C4-2B (cell line): Measurements from ENCODE around the gene GABRP.

Experiments
- H3K27ac ChIP-seq: fragments of 450-650 bp; 2 replicates; pipeline ENCODE4 v1.5.1; 2017
- CTCF ChIP-seq: fragments of 450-650 bp; conservative IDR thresholded peaks from 2 replicates; pipeline ENCODE4 v1.5.1; 2017; ENCODE audit warnings: mild to moderate bottlenecking
- ZFX ChIP-seq: fragments of 450-650 bp; IDR thresholded peaks from 2 replicates; pipeline ENCODE4 v1.6.1; 2017

Gene GABRP

GRCh38 chr5:170846416-170846815, 62.9 kb downstream of the GABRP start:
- TF ChIP-seq ZFX (no peak), CTCF (no peak)
- no peak overlapping the region for H3K27ac ChIP-seq

- no peak overlapping the region for H3K27ac ChIP-seq
- TF ChIP-seq ZFX, result no peak
These were observed 63.3 kb downstream of the GABRP start for GRCh38 chr5:170846846-170847245.

- TF ChIP-seq CTCF, result no peak
- TF ChIP-seq ZFX, result no peak
- H3K27ac ChIP-seq, result no peak overlapping the region
These were observed 64.5 kb downstream of the GABRP start for GRCh38 chr5:170848033-170848432.

GRCh38 chr5:170849374-170849773, 65.8 kb downstream of the GABRP start:
- no peak overlapping the region for H3K27ac ChIP-seq
- TF ChIP-seq CTCF (peak; percentile 35), ZFX (no peak)

GRCh38 chr5:170854566-170854965, 71.0 kb downstream of the GABRP start:
- no peak overlapping the region for H3K27ac ChIP-seq
- TF ChIP-seq ZFX (no peak), CTCF (no peak)

- TF ChIP-seq CTCF (no peak), ZFX (no peak)
- no peak overlapping the region for H3K27ac ChIP-seq
These were observed 73.5 kb downstream of the GABRP start for GRCh38 chr5:170857066-170857465.

GRCh38 chr5:170860415-170860814, 76.9 kb downstream of the GABRP start:
- TF ChIP-seq ZFX (no peak), CTCF (no peak)
- H3K27ac ChIP-seq, result no peak overlapping the region

GRCh38 chr5:170860818-170861666, 77.5 kb downstream of the GABRP start:
- H3K27ac ChIP-seq, result peak overlapping the region; percentile 82
- no peak for TF ChIP-seq CTCF
- no peak for TF ChIP-seq ZFX
